Breast epithelium (tissue), 3 donors: ENCODE results near the gene CSTF2T.

Experiments used
- POLR2A ChIP-seq: fragments of 450-650 bp; IDR thresholded peaks from one replicate; pipeline ENCODE4 v1.6.1; 2016; ENCODE audit warnings: antibody characterized with exemption, mild to moderate bottlenecking, moderate library complexity
- POLR2AphosphoS5 ChIP-seq, 3 donors: sonication (generic); formaldehyde crosslinking; IDR thresholded peaks; one replicate each; pipeline ENCODE4 v1.6.1; 2017; ENCODE audit warnings: antibody characterized with exemption in 3 of 3
- TF ChIP-seq, protein P1 (sequence below), 3 donors: fragments of 450-650 bp; IDR thresholded peaks; one replicate each; pipeline ENCODE4 v1.5.1; 2016 to 2017; ENCODE audit warnings: antibody characterized with exemption in 3 of 3, mild to moderate bottlenecking in 3 of 3, moderate library complexity in 3 of 3

DNA sequence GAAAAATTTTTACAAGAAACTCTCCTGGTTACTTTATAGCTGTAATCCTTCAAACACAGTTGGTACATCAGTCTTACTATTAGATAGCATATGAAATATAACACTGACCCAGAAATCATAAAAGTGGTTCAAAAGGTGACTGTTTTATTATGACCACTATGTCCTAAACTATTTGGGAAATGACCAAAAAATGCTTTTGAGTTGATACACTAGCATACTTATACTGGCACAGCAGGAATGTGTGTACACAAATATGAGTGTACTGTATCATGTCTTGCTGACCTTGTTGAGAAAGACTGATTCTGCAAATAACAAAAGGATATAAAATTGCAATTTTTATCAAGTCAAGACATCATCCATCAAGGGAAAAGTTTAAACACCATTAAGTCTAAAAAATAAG lies 24.3 kb downstream of the CSTF2T start:
- TF ChIP-seq, protein P1, sequence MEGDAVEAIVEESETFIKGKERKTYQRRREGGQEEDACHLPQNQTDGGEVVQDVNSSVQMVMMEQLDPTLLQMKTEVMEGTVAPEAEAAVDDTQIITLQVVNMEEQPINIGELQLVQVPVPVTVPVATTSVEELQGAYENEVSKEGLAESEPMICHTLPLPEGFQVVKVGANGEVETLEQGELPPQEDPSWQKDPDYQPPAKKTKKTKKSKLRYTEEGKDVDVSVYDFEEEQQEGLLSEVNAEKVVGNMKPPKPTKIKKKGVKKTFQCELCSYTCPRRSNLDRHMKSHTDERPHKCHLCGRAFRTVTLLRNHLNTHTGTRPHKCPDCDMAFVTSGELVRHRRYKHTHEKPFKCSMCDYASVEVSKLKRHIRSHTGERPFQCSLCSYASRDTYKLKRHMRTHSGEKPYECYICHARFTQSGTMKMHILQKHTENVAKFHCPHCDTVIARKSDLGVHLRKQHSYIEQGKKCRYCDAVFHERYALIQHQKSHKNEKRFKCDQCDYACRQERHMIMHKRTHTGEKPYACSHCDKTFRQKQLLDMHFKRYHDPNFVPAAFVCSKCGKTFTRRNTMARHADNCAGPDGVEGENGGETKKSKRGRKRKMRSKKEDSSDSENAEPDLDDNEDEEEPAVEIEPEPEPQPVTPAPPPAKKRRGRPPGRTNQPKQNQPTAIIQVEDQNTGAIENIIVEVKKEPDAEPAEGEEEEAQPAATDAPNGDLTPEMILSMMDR (IDR thresholded peaks at IDR 0.05) = no peak
- TF ChIP-seq POLR2A = no peak
- no peak for TF ChIP-seq POLR2AphosphoS5 (IDR thresholded peaks at IDR 0.05)
